H9 (cell line): ENCODE data around the gene GPR35. TPM values are rescaled to one million over a fixed set of nuclear protein-coding genes. Genes with fewer than 3 reads are reported as not detected.

ENCODE experiments used
- DNase-seq: peaks from one replicate; pipeline ENCODE4 v3.0.0-alpha.2; 2017
- H2AFZ ChIP-seq: one replicate; pipeline ENCODE4 v1.6.1; 2013; ENCODE audit warnings: mild to moderate bottlenecking, low read length, control low read depth, moderate library complexity
- H2AK5ac ChIP-seq: 2 replicates; pipeline ENCODE4 v1.6.1; 2013; ENCODE audit warnings: low read length, control low read depth, mixed read lengths; ENCODE audit not compliant: insufficient read length
- H2BK120ac ChIP-seq: one replicate; pipeline ENCODE4 v1.6.1; 2013; ENCODE audit warnings: low read depth, mild to moderate bottlenecking, low read length, control low read depth, inconsistent platforms; ENCODE audit not compliant: poor library complexity, severe bottlenecking
- H2BK12ac ChIP-seq: 2 replicates; pipeline ENCODE4 v1.6.1; 2013; ENCODE audit warnings: low read length, control low read depth, mixed read lengths, low read depth; ENCODE audit not compliant: insufficient read length
- H2BK15ac ChIP-seq: 2 replicates; pipeline ENCODE4 v1.6.1; 2013; ENCODE audit warnings: low read depth, low read length, control low read depth
- H2BK20ac ChIP-seq: one replicate; pipeline ENCODE4 v1.6.1; 2013; ENCODE audit warnings: low read depth, mild to moderate bottlenecking, low read length, control low read depth, inconsistent platforms; ENCODE audit not compliant: poor library complexity, severe bottlenecking
- H2BK5ac ChIP-seq: 2 replicates; pipeline ENCODE4 v1.6.1; 2013; ENCODE audit warnings: low read length, control low read depth, mixed read lengths; ENCODE audit not compliant: insufficient read length
- H3K14ac ChIP-seq: 2 replicates; pipeline ENCODE4 v1.6.1; 2013; ENCODE audit warnings: low read length, control low read depth; ENCODE audit not compliant: insufficient read depth
- H3K18ac ChIP-seq: 2 replicates; pipeline ENCODE4 v1.6.1; 2013; ENCODE audit warnings: low read depth, mild to moderate bottlenecking, mixed read lengths, low read length, control low read depth; ENCODE audit not compliant: insufficient read length
- H3K23ac ChIP-seq: 2 replicates; pipeline ENCODE4 v1.6.1; 2013; ENCODE audit warnings: low read length, control low read depth, mixed read lengths, low read depth; ENCODE audit not compliant: insufficient read length
- H3K23me2 ChIP-seq: 2 replicates; pipeline ENCODE4 v1.6.1; 2013; ENCODE audit warnings: low read depth, mild to moderate bottlenecking, mixed read lengths, low read length, control low read depth; ENCODE audit not compliant: insufficient read length, poor library complexity, severe bottlenecking
- H3K27ac ChIP-seq: 2 replicates; pipeline ENCODE4 v1.5.1; 2013; ENCODE audit warnings: low read length, control low read depth, mixed read lengths, low read depth; ENCODE audit not compliant: insufficient read length
- H3K27me3 ChIP-seq: 2 replicates; pipeline ENCODE4 v1.6.1; 2013; ENCODE audit warnings: low read length, control low read depth, inconsistent platforms; ENCODE audit not compliant: insufficient read depth
- H3K4ac ChIP-seq: 2 replicates; pipeline ENCODE4 v1.6.1; 2013; ENCODE audit warnings: low read depth, mild to moderate bottlenecking, control low read depth, inconsistent platforms, low read length, moderate library complexity
- H3K4me1 ChIP-seq: 2 replicates; pipeline ENCODE4 v1.6.1; 2013; ENCODE audit warnings: low read length, control low read depth, inconsistent platforms; ENCODE audit not compliant: insufficient read depth
- H3K4me2 ChIP-seq: 2 replicates; pipeline ENCODE4 v1.6.1; 2013; ENCODE audit warnings: low read length, control low read depth, mixed read lengths; ENCODE audit not compliant: insufficient read length, insufficient read depth
- H3K56ac ChIP-seq: 2 replicates; pipeline ENCODE4 v1.6.1; 2013; ENCODE audit warnings: low read depth, mild to moderate bottlenecking, mixed read lengths, low read length, control low read depth; ENCODE audit not compliant: insufficient read length
- H3K79me1 ChIP-seq: 2 replicates; pipeline ENCODE4 v1.6.1; 2013; ENCODE audit warnings: low read depth, mild to moderate bottlenecking, moderate library complexity, low read length, control low read depth, inconsistent platforms; ENCODE audit not compliant: insufficient read depth, poor library complexity, severe bottlenecking
- H3K79me2 ChIP-seq: 2 replicates; pipeline ENCODE4 v1.6.1; 2013; ENCODE audit warnings: low read length, control low read depth, inconsistent platforms; ENCODE audit not compliant: insufficient read depth
- H3K9ac ChIP-seq: 2 replicates; pipeline ENCODE4 v1.6.1; 2013; ENCODE audit warnings: low read length, control low read depth, mixed read lengths; ENCODE audit not compliant: insufficient read length; ENCODE audit errors: extremely low read depth
- H3K9me3 ChIP-seq: one replicate; pipeline ENCODE4 v1.6.1; 2013; ENCODE audit warnings: low read depth, low read length, inconsistent platforms; ENCODE audit not compliant: control insufficient read depth
- H3T11ph ChIP-seq: one replicate; pipeline ENCODE4 v1.6.1; 2013; ENCODE audit warnings: mild to moderate bottlenecking, low read length, control low read depth, inconsistent platforms
- H4K20me1 ChIP-seq: one replicate; pipeline ENCODE4 v1.6.1; 2013; ENCODE audit not compliant: control insufficient read depth, insufficient read length, insufficient read depth
- H4K5ac ChIP-seq: 2 replicates; pipeline ENCODE4 v1.6.1; 2013; ENCODE audit warnings: low read depth, mild to moderate bottlenecking, mixed read lengths, low read length, control low read depth; ENCODE audit not compliant: insufficient read length
- H4K8ac ChIP-seq: replicated peaks from 2 replicates; pipeline ENCODE4 v1.6.1; 2013; ENCODE audit warnings: low read length, control low read depth, mixed read lengths, low read depth; ENCODE audit not compliant: insufficient read length
- H4K91ac ChIP-seq: 2 replicates; pipeline ENCODE4 v1.6.1; 2013; ENCODE audit warnings: low read depth, mild to moderate bottlenecking, moderate library complexity, mixed read lengths, low read length, control low read depth; ENCODE audit not compliant: insufficient read length
- H3K27ac Mint-ChIP-seq, 3 experiments: 2 replicates in 2 of 3; 3 replicates in 1 of 3; pipeline ENCODE4 v1.8.0; 2020 to 2021; ENCODE audit warnings: mixed read lengths in 3 of 3, mild to moderate bottlenecking in 1 of 3, moderate library complexity in 1 of 3
- H3K27me3 Mint-ChIP-seq: 2 replicates; pipeline ENCODE4 v1.8.0; 2021; ENCODE audit warnings: low read depth, mild to moderate bottlenecking, moderate library complexity, mixed read lengths
- H3K36me3 Mint-ChIP-seq, 3 experiments: 2 replicates in 2 of 3; 3 replicates in 1 of 3; pipeline ENCODE4 v1.8.0; 2020 to 2021; ENCODE audit warnings: low read depth in 3 of 3, mixed read lengths in 3 of 3; ENCODE audit not compliant: insufficient read depth in 1 of 3
- H3K4me1 Mint-ChIP-seq, 2 experiments: 2 replicates each; pipeline ENCODE4 v1.8.0; 2020; ENCODE audit warnings: mixed read lengths in 2 of 2
- H3K4me3 Mint-ChIP-seq, 2 experiments: 2 replicates in 1 of 2; 3 replicates in 1 of 2; pipeline ENCODE4 v1.8.0; 2020 to 2021; ENCODE audit warnings: mild to moderate bottlenecking in 2 of 2, mixed read lengths in 2 of 2, moderate library complexity in 1 of 2
- H3K9me3 Mint-ChIP-seq, 2 experiments: 2 replicates in 1 of 2; 3 replicates in 1 of 2; pipeline ENCODE4 v1.8.0; 2020; ENCODE audit warnings: mild to moderate bottlenecking in 2 of 2, mixed read lengths in 2 of 2, moderate library complexity in 1 of 2
- CTCF ChIP-seq: fragments of 200-600 bp; sonication (generic); conservative IDR thresholded peaks from 3 replicates; pipeline ENCODE4 v1.8.0; 2021; ENCODE audit warnings: antibody characterized with exemption, mild to moderate bottlenecking
- WGBS: extraction: QIAGEN DNeasy Blood & Tissue Kit; methylation state at CpG from one replicate; pipeline ENCODE4 v1.1.7; 2013; ENCODE audit warnings: missing lambda C conversion rate, low lambda C conversion rate, mixed read lengths; ENCODE audit not compliant: insufficient read length; ENCODE audit errors: extremely low coverage; 5-methylcytosine and 5-hydroxymethylcytosine counted together
- total RNA-seq: library from RNA; stranded (reverse); gene quantifications from 2 replicates; pipeline ENCODE4 v1.2.1, GENCODE V29; 2021

GPR35 gene
- total RNA-seq, 1 experiment from 2014 or later, result 1.4 TPM

- Histone ChIP-seq H2AFZ (no peak overlapping the region), H3K4ac (no peak overlapping the region), H3K9ac (no peak overlapping the region), H3K56ac (no peak overlapping the region), H3K4me2 (no peak overlapping the region), H4K5ac (no peak overlapping the region), H4K20me1 (no peaks in the 10 kb centered on the region), H2BK120ac (no peak overlapping the region), H4K8ac (no peak overlapping the region), H2BK20ac (no peak overlapping the region), H3K9me3 (no peaks in the 10 kb centered on the region), H3T11ph (no peak overlapping the region), H2BK15ac (no peak overlapping the region), H3K18ac (no peak overlapping the region), H3K23ac (no peak overlapping the region), H3K4me1 (peaks cover 7% of the 10 kb centered on the region; the same call in 1 of the 2 replicates), H3K79me2 (peaks cover 11% of the 10 kb centered on the region; the same call in 1 of the 2 replicates), H3K27ac (no peak overlapping the region), H2AK5ac (no peak overlapping the region), H3K79me1 (peaks cover 5% of the 10 kb centered on the region), H2BK12ac (no peak overlapping the region), H3K27me3 (no peaks in the 10 kb centered on the region), H3K14ac (no peak overlapping the region), H2BK5ac (no peak overlapping the region), H3K23me2 (peaks cover 10% of the 10 kb centered on the region), H4K91ac (no peak overlapping the region)
- no peak for DNase-seq
- Mint-ChIP-seq H3K27me3 (no peaks in the 10 kb centered on the region; the same call in 1 of the 2 replicates), H3K27ac (no peak overlapping the region), H3K9me3 (peaks cover 0 to 2% of the 10 kb centered on the region in 2 experiments; a peak in 1 of 5 replicates), H3K4me1 (peaks cover 13 to 15% of the 10 kb centered on the region in 2 experiments), H3K4me3 (no peak overlapping the region), H3K36me3 (peaks cover 12 to 30% (median 13%) of the 10 kb centered on the region in 3 experiments)
- TF ChIP-seq CTCF, result no peak
- no CpG with 5 or more reads among the region's 21 CpGs for WGBS
Measured at GRCh38 chr2:240590681-240591111, 34.6 kb upstream of the GPR35 start.
